ENCODE results near the gene SLC25A12. TPM values are rescaled to one million over a fixed set of nuclear protein-coding genes. Genes with fewer than 3 reads are reported as not detected.

The SLC25A12 gene
- total and polyA plus RNA-seq, 10 of the 15 experiments (the other 5 are each of a cell fraction or from before 2014, with no cell fraction given), result 20.9 to 50.0 (median 33.0) TPM

- H4K20me1 ChIP-seq (ENCODE audit: control insufficient read depth, insufficient read depth), result no peaks in the 10 kb centered on the region
- CTCF ChIA-PET, result interaction anchor here (1.0 to 5.0 kb wide), 6 partner anchors 8 to 304 kb away, joined by 3 to 48 read pairs (median 3); partner anchors contain the start of gene DLX2
- H3K27ac ChIP-seq (ENCODE audit: control insufficient read depth, insufficient read depth), result no peak overlapping the region
- no TSS peak for BruUV-seq (replicated peaks)
- H3K4me2 ChIP-seq (ENCODE audit: control insufficient read depth, insufficient read depth), result no peak overlapping the region
- H2AFZ ChIP-seq (ENCODE audit: control insufficient read depth, low read depth, low read length), result no peak overlapping the region
- ATAC-seq (0 out of 3 replicates have a peak, but pooled peaks have one; percentile 25), DNase-seq (ENCODE audit: low read depth, low spot score) (no peak), FAIRE-seq (peak; percentile 87)
- in situ Hi-C loops (cut with MboI) (loop anchor here (25.0 kb wide), 1 partner anchor 301 kb away; the partner anchor contains the start of gene DLX2), intact Hi-C loops (cut with micrococcal nuclease; ENCODE audit: unreplicated experiment) (loop anchor here (2.0 kb wide), 1 partner anchor 292 kb away; the partner anchor contains the start of gene DLX2)
- H3K4me1 ChIP-seq (ENCODE audit: control insufficient read depth, insufficient read depth, low read length), result no peaks in the 10 kb centered on the region
- H3K79me2 ChIP-seq (ENCODE audit: control insufficient read depth, insufficient read depth, low read length), result no peaks in the 10 kb centered on the region
- H3K9me3 ChIP-seq (replicated peaks; ENCODE audit: control insufficient read depth, insufficient read depth, low read length), result no peaks in the 10 kb centered on the region
- H3K27me3 ChIP-seq (replicated peaks in 1 of 2; ENCODE audit: control insufficient read depth in 2 of 2, insufficient read depth in 2 of 2, low read length in 1 of 2), result no peaks in the 10 kb centered on the region
- RAD21 ChIA-PET (ENCODE audit: unreplicated experiment), result interaction anchor here (1.0 kb wide), 3 partner anchors 107 to 295 kb away, joined by 3 read pairs; partner anchors contain the start of gene DLX2
- peaks cover 2 to 7% of the 10 kb centered on the region in 2 experiments; a peak in 3 of 4 replicates for H3K36me3 ChIP-seq (ENCODE audit: control insufficient read depth in 2 of 2, insufficient read depth in 2 of 2, low read length in 1 of 2)
- SMC1A ChIA-PET (ENCODE audit: uncharacterized antibody, unreplicated experiment), result interaction anchor here (0.9 to 3.2 kb wide), 6 partner anchors 14 to 296 kb away, joined by 3 to 12 read pairs (median 3); no protein-coding TSS in a partner anchor
- POLR2A ChIA-PET, result no interaction called here
- WGBS (ENCODE audit: insufficient coverage, insufficient replicate concordance, low lambda C conversion rate, missing lambda C conversion rate), result 82% methylated on average over 4 of the region's 4 CpGs
- no peak overlapping the region for H3K9ac ChIP-seq (ENCODE audit: control insufficient read depth, insufficient read depth, low read length)
- TF ChIP-seq ELK1 (IDR thresholded peaks at IDR 0.05; ENCODE audit: low read depth, low read length), result no peak
- no peak for TF ChIP-seq JUND (IDR thresholded peaks at IDR 0.05; ENCODE audit: low read depth, low read length)
- TF ChIP-seq RAD21 (IDR thresholded peaks at IDR 0.05; ENCODE audit: insufficient read depth, low read depth, low read length), result peak; percentile 67
- TF ChIP-seq LARP7 (IDR thresholded peaks at IDR 0.05), result no peak
- TF ChIP-seq FOXM1 (IDR thresholded peaks at IDR 0.05; ENCODE audit: low read depth, low read length), result no peak
- TF ChIP-seq SMC3 (IDR thresholded peaks at IDR 0.05; ENCODE audit: borderline replicate concordance, low read length), result peak; percentile 53; the same call in 1 of the 2 replicates
- no peak for TF ChIP-seq CBFB (IDR thresholded peaks at IDR 0.05; ENCODE audit: low read depth)
- no peak for TF ChIP-seq MAX (IDR thresholded peaks at IDR 0.05; ENCODE audit: low read depth, low read length)
- no peak for TF ChIP-seq ZNF274 (IDR thresholded peaks at IDR 0.05; ENCODE audit: insufficient read depth, insufficient read length)
- TF ChIP-seq SUZ12 (IDR thresholded peaks at IDR 0.05; ENCODE audit: unreplicated experiment), result no peak
- no peak for TF ChIP-seq BMI1 (IDR thresholded peaks at IDR 0.05; ENCODE audit: borderline replicate concordance)
- no peak for TF ChIP-seq ESRRA (IDR thresholded peaks at IDR 0.05; ENCODE audit: low read length)
- peak in 2 of 3 experiments; percentile 35 to 48; a peak in 3 of 6 replicates for TF ChIP-seq CTCF (IDR thresholded peaks at IDR 0.05 in 2 of 3, conservative IDR thresholded peaks at IDR 0.05 in 1 of 3; ENCODE audit: control insufficient read depth in 2 of 3, extremely low read depth in 1 of 3, insufficient read depth in 1 of 3, low read depth in 3 of 3, low read length in 3 of 3)
- no peak for TF ChIP-seq SUPT20H (IDR thresholded peaks at IDR 0.05; ENCODE audit: borderline replicate concordance, control insufficient read depth, low read depth, low read length)
- H3K4me3 ChIP-seq, result no peak overlapping the region
Measured at GRCh38 chr2:171811245-171811628, 82.8 kb downstream of the SLC25A12 start.
